ENCODE measurements around the gene EXOC2. TPM values are rescaled to one million over a fixed set of nuclear protein-coding genes. Genes with fewer than 3 reads are reported as not detected.

EXOC2 gene
- total and polyA plus RNA-seq, 2 of the 13 experiments (the other 11 are each of a cell fraction or from before 2014, with no cell fraction given), result 12.6 to 22.9 TPM

GRCh38 chr6:633611-634010, 59.3 kb downstream of the EXOC2 start:
- CTCF ChIA-PET (ENCODE audit: low intra/inter-chr PET ratio, low total read pairs), result no interaction called here
- Histone ChIP-seq H4K20me1 (ENCODE audit: insufficient read depth, low read length) (no peaks in the 10 kb centered on the region), H3K9me3 (ENCODE audit: low read length) (no peaks in the 10 kb centered on the region), H3K79me2 (ENCODE audit: insufficient read depth, low read length) (no peaks in the 10 kb centered on the region), H3K27ac (ENCODE audit: extremely low read length, insufficient read depth, low read length) (no peak overlapping the region), H3K36me3 (replicated peaks in 1 of 2; ENCODE audit: control insufficient read depth in 1 of 2, insufficient read depth in 2 of 2, low read length in 2 of 2) (peaks cover 5 to 9% of the 10 kb centered on the region in 2 experiments), H3K27me3 (ENCODE audit: control insufficient read depth in 1 of 2, insufficient read depth in 2 of 2, low read length in 2 of 2) (no peaks in the 10 kb centered on the region), H2AFZ (ENCODE audit: low read length) (no peak overlapping the region), H3K4me1 (ENCODE audit: insufficient read depth, low read length) (no peaks in the 10 kb centered on the region), H3K9ac (ENCODE audit: insufficient read depth, low read depth, low read length) (no peak overlapping the region), H3K4me3 (replicated peaks in 1 of 3; ENCODE audit: insufficient read depth in 1 of 3, low read depth in 2 of 3, low read length in 3 of 3) (no peak overlapping the region), H3K4me2 (ENCODE audit: low read depth, low read length) (no peak overlapping the region)
- POLR2A ChIA-PET, result no interaction called here
- ATAC-seq (no peak), FAIRE-seq (no peak), DNase-seq (ENCODE audit: low spot score) (no peak)
- 89% methylated on average over 1 of the region's 1 CpG for WGBS (ENCODE audit: low lambda C conversion rate)
- no TSS peak for BruUV-seq (replicated peaks)
- intact Hi-C loops (cut with micrococcal nuclease; ENCODE audit: unreplicated experiment), result no loop called here
- TF ChIP-seq MXI1 (IDR thresholded peaks at IDR 0.05; ENCODE audit: borderline replicate concordance, low read depth, low read length) (no peak), ZNF12 (CRISPR knock-in tag; IDR thresholded peaks at IDR 0.05) (no peak), ZNF570 (CRISPR knock-in tag; IDR thresholded peaks at IDR 0.05; ENCODE audit: borderline replicate concordance) (no peak), MLXIP (CRISPR knock-in tag; IDR thresholded peaks at IDR 0.05; ENCODE audit: borderline replicate concordance) (no peak), ZEB1 (IDR thresholded peaks at IDR 0.05; ENCODE audit: insufficient replicate concordance, low read depth) (no peak), MEF2D (CRISPR knock-in tag; IDR thresholded peaks at IDR 0.05) (no peak), TERF1 (CRISPR knock-in tag; IDR thresholded peaks at IDR 0.05) (no peak), ZGPAT (CRISPR knock-in tag; IDR thresholded peaks at IDR 0.05) (no peak), ZNF772 (CRISPR knock-in tag; IDR thresholded peaks at IDR 0.05) (no peak), HNRNPH1 (optimal IDR thresholded peaks at IDR 0.05; ENCODE audit: low read depth, low read length) (no peak), KDM2A (CRISPR knock-in tag; IDR thresholded peaks at IDR 0.05; ENCODE audit: borderline replicate concordance, low read depth) (no peak), ELF1 (CRISPR knock-in tag; IDR thresholded peaks at IDR 0.05) (no peak)
- in situ Hi-C loops (cut with HindIII; ENCODE audit: extremely low pct_ligation_motif_present, low pct_unique_long_range_greater_than_20kb), result no loop called here

All from HepG2 (cell line).